HEK293 (cell line): Measurements from ENCODE around the gene MAGEA8.

ENCODE experiments used
- RBAK ChIP-seq: fragments of 450-650 bp; formaldehyde crosslinking; IDR thresholded peaks from 2 replicates; pipeline ENCODE4 v1.5.1; 2016; ENCODE audit warnings: missing biosample characterization, missing genetic modification characterization
- SP2 ChIP-seq: fragments of 450-650 bp; formaldehyde crosslinking; IDR thresholded peaks from 2 replicates; pipeline ENCODE4 v1.5.1; 2016; ENCODE audit warnings: missing biosample characterization, missing genetic modification characterization
- ZNF239 ChIP-seq: fragments of 450-650 bp; formaldehyde crosslinking; IDR thresholded peaks from 2 replicates; pipeline ENCODE4 v1.5.1; 2016; ENCODE audit warnings: missing biosample characterization, missing genetic modification characterization
- ZNF335 ChIP-seq: fragments of 450-650 bp; formaldehyde crosslinking; conservative IDR thresholded peaks from 2 replicates; pipeline ENCODE4 v1.5.1; 2016; ENCODE audit warnings: missing biosample characterization, missing genetic modification characterization
- ZNF76 ChIP-seq: fragments of 450-650 bp; formaldehyde crosslinking; IDR thresholded peaks from 2 replicates; pipeline ENCODE4; 2016; ENCODE audit warnings: low read depth, missing biosample characterization, missing genetic modification characterization, borderline replicate concordance
- TF ChIP-seq, protein P1 (sequence below): fragments of 450-650 bp; formaldehyde crosslinking; IDR thresholded peaks from 2 replicates; pipeline ENCODE4 v1.5.1; 2016; ENCODE audit warnings: missing biosample characterization, missing genetic modification characterization
- TF ChIP-seq, protein P2 (sequence below): fragments of 450-650 bp; formaldehyde crosslinking; IDR thresholded peaks from 2 replicates; pipeline ENCODE4 v1.5.1; 2016; ENCODE audit warnings: missing biosample characterization, missing genetic modification characterization

DNA sequence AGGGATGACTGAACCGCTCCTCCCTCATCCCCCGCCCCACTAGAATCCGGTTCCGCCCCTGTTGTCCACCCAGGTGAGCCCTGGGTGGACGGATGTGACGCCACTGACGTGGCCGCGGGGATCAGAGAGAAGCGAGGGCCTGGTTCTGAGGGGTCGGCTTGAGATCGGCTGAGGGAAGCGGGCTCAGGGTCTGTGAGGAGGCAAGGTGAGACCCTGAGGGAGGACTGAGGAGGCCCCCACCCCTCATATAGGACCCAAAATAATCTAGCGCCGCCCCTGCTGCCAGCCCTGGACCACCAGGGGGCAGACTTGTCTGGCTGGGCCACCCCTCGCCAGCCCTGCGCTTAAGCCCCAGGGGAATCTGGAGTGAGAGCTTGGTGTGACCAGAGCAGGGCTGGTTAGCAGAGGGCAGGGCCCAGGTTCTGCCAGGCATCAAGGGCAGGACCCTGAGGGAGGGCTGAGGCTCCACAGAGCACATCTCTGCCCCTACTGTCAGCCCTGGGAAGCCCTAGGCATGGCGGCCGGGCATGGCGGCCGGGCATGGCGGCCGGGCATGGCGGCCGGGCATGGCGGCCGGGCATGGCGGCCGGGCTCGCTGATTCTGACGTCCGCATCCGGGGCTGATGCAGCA is at the start of gene MAGEA8:
- TF ChIP-seq, protein P1, sequence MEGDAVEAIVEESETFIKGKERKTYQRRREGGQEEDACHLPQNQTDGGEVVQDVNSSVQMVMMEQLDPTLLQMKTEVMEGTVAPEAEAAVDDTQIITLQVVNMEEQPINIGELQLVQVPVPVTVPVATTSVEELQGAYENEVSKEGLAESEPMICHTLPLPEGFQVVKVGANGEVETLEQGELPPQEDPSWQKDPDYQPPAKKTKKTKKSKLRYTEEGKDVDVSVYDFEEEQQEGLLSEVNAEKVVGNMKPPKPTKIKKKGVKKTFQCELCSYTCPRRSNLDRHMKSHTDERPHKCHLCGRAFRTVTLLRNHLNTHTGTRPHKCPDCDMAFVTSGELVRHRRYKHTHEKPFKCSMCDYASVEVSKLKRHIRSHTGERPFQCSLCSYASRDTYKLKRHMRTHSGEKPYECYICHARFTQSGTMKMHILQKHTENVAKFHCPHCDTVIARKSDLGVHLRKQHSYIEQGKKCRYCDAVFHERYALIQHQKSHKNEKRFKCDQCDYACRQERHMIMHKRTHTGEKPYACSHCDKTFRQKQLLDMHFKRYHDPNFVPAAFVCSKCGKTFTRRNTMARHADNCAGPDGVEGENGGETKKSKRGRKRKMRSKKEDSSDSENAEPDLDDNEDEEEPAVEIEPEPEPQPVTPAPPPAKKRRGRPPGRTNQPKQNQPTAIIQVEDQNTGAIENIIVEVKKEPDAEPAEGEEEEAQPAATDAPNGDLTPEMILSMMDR, result no peak
- TF ChIP-seq ZNF335 (tag by site-specific recombination) (no peak), ZNF239 (tag by site-specific recombination) (no peak), RBAK (tag by site-specific recombination) (no peak), SP2 (tag by site-specific recombination) (no peak), ZNF76 (tag by site-specific recombination) (no peak)
- TF ChIP-seq, protein P2, sequence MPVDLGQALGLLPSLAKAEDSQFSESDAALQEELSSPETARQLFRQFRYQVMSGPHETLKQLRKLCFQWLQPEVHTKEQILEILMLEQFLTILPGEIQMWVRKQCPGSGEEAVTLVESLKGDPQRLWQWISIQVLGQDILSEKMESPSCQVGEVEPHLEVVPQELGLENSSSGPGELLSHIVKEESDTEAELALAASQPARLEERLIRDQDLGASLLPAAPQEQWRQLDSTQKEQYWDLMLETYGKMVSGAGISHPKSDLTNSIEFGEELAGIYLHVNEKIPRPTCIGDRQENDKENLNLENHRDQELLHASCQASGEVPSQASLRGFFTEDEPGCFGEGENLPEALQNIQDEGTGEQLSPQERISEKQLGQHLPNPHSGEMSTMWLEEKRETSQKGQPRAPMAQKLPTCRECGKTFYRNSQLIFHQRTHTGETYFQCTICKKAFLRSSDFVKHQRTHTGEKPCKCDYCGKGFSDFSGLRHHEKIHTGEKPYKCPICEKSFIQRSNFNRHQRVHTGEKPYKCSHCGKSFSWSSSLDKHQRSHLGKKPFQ (tag by site-specific recombination), result no peak
